Measurements from ENCODE around the gene FABP3. TPM values are rescaled to one million over a fixed set of nuclear protein-coding genes. Genes with fewer than 3 reads are reported as not detected.

The FABP3 gene
- total and polyA plus RNA-seq, 2 donors (not counting 1 experiment from before 2014, with no cell fraction given), result 275 to 554 TPM

DNA sequence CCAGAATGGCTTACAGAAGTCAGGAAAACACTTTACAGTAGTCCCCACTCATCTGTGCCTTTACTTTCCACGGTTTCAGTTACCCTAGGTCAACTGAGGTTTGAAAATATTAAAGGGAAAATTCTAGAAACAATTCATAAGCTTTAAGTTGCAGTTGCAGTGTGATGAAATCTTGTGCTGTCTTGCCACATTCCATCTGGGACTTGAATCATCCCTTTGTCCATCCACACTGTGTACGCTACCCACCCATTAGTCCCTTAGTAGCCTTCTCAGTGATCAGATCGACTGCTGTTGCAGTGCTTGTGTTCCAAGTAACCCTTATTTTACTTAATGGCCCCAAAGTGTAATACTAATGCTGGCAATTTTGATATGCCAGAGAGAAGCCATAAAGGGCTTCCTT lies 45.5 kb downstream of the FABP3 start:
- Histone ChIP-seq H3K9ac (ENCODE audit: insufficient read depth, low read length) (no peak overlapping the region), H3K4me2 (ENCODE audit: extremely low read depth, insufficient read depth, low read length) (no peak overlapping the region), H4K20me1 (ENCODE audit: control insufficient read depth, extremely low read depth, insufficient read depth, low read length) (no peaks in the 10 kb centered on the region), H3K36me3 (ENCODE audit: control insufficient read depth, insufficient read depth, low read length) (peaks cover 2% of the 10 kb centered on the region), H3K9me3 (ENCODE audit: control insufficient read depth, insufficient read depth, low read depth, low read length) (no peaks in the 10 kb centered on the region), H3K4me3 (replicated peaks in 1 of 4; ENCODE audit: control extremely low read depth in 1 of 4, insufficient read depth in 1 of 4, low read depth in 3 of 4, low read length in 4 of 4) (no peak overlapping the region), H3K27ac (ENCODE audit: insufficient read depth, low read length) (no peak overlapping the region), H2AFZ (ENCODE audit: low read length) (no peak overlapping the region), H3K4me1 (ENCODE audit: control insufficient read depth, extremely low read depth, insufficient read depth, low read length) (no peaks in the 10 kb centered on the region), H3K79me2 (ENCODE audit: control insufficient read depth, insufficient read depth, low read length) (no peaks in the 10 kb centered on the region), H3K27me3 (ENCODE audit: control insufficient read depth, insufficient read depth, low read length) (no peaks in the 10 kb centered on the region)
- no peak for TF ChIP-seq EZH2 (IDR thresholded peaks at IDR 0.05; ENCODE audit: low read length, missing control alignments)
- TF ChIP-seq, protein P1, sequence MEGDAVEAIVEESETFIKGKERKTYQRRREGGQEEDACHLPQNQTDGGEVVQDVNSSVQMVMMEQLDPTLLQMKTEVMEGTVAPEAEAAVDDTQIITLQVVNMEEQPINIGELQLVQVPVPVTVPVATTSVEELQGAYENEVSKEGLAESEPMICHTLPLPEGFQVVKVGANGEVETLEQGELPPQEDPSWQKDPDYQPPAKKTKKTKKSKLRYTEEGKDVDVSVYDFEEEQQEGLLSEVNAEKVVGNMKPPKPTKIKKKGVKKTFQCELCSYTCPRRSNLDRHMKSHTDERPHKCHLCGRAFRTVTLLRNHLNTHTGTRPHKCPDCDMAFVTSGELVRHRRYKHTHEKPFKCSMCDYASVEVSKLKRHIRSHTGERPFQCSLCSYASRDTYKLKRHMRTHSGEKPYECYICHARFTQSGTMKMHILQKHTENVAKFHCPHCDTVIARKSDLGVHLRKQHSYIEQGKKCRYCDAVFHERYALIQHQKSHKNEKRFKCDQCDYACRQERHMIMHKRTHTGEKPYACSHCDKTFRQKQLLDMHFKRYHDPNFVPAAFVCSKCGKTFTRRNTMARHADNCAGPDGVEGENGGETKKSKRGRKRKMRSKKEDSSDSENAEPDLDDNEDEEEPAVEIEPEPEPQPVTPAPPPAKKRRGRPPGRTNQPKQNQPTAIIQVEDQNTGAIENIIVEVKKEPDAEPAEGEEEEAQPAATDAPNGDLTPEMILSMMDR (conservative IDR thresholded peaks at IDR 0.05 in 1 of 2, IDR thresholded peaks at IDR 0.05 in 1 of 2; ENCODE audit: low read depth in 1 of 2, low read length in 2 of 2), result no peak
- peak; percentile 3 to 46 for DNase-seq (ENCODE audit: low read depth in 2 of 2)

DNA sequence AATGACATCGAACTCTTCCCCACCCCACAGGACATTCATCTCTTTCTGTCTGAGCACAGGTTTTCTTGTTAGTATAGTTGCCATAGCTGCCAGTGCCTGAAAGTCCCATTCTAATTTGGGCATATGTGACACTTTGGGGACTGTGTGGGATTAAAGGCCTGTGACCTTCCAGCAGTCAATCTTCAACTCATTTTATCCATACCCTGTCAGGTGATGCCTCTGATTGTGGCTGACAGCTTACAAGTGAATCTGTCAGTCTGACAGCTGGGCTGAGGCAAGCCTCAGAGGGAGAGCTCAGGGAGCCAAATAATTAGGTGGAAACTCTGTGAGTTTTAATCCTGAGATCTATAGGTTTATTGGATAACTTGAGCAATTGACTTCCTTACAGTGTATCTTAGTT lies 46.4 kb downstream of the FABP3 start:
- no peak overlapping the region for H3K9ac ChIP-seq (ENCODE audit: insufficient read depth, low read length)
- TF ChIP-seq EZH2 (IDR thresholded peaks at IDR 0.05; ENCODE audit: low read length, missing control alignments), result no peak
- TF ChIP-seq, protein P1 (conservative IDR thresholded peaks at IDR 0.05 in 1 of 2, IDR thresholded peaks at IDR 0.05 in 1 of 2; ENCODE audit: low read depth in 1 of 2, low read length in 2 of 2), result no peak
- no peaks in the 10 kb centered on the region for H3K4me1 ChIP-seq (ENCODE audit: control insufficient read depth, extremely low read depth, insufficient read depth, low read length)
- no peak overlapping the region for H3K27ac ChIP-seq (ENCODE audit: insufficient read depth, low read length)
- no peak overlapping the region for H3K4me2 ChIP-seq (ENCODE audit: extremely low read depth, insufficient read depth, low read length)
- no peaks in the 10 kb centered on the region for H3K79me2 ChIP-seq (ENCODE audit: control insufficient read depth, insufficient read depth, low read length)
- no peak overlapping the region for H3K4me3 ChIP-seq (replicated peaks in 1 of 4; ENCODE audit: control extremely low read depth in 1 of 4, insufficient read depth in 1 of 4, low read depth in 3 of 4, low read length in 4 of 4)
- H2AFZ ChIP-seq (ENCODE audit: low read length), result no peak overlapping the region
- no peaks in the 10 kb centered on the region for H3K9me3 ChIP-seq (ENCODE audit: control insufficient read depth, insufficient read depth, low read depth, low read length)
- no peaks in the 10 kb centered on the region for H4K20me1 ChIP-seq (ENCODE audit: control insufficient read depth, extremely low read depth, insufficient read depth, low read length)
- DNase-seq (ENCODE audit: low read depth in 2 of 2), result no peak
- peaks cover 2% of the 10 kb centered on the region for H3K36me3 ChIP-seq (ENCODE audit: control insufficient read depth, insufficient read depth, low read length)
- H3K27me3 ChIP-seq (ENCODE audit: control insufficient read depth, insufficient read depth, low read length), result no peaks in the 10 kb centered on the region

DNA sequence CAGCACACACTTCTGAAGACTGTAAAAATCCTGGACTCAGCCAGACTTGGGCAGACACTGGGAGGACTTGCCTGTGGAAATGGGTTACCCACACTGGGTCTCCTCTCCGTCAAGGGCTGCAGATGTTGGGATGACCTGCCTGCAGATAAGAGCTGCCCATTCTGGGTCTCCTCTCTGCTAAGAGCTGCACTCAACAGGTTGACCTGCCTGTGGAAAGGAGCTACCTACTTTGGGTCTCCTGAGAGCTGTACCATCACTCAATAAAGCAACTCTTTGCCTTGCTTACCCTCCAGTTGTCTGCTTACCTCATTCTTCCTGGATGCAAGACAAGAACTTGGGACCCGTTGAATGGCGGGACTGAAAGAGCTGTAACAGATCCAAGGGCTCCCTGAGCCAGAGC lies 47.9 kb downstream of the FABP3 start:
- no peak overlapping the region for H3K4me2 ChIP-seq (ENCODE audit: extremely low read depth, insufficient read depth, low read length)
- H3K4me3 ChIP-seq (replicated peaks in 1 of 4; ENCODE audit: control extremely low read depth in 1 of 4, insufficient read depth in 1 of 4, low read depth in 3 of 4, low read length in 4 of 4), result no peak overlapping the region
- DNase-seq (ENCODE audit: low read depth in 2 of 2), result no peak
- H2AFZ ChIP-seq (ENCODE audit: low read length), result no peak overlapping the region
- no peaks in the 10 kb centered on the region for H3K9me3 ChIP-seq (ENCODE audit: control insufficient read depth, insufficient read depth, low read depth, low read length)
- no peaks in the 10 kb centered on the region for H3K4me1 ChIP-seq (ENCODE audit: control insufficient read depth, extremely low read depth, insufficient read depth, low read length)
- H3K27ac ChIP-seq (ENCODE audit: insufficient read depth, low read length), result no peak overlapping the region
- no peaks in the 10 kb centered on the region for H4K20me1 ChIP-seq (ENCODE audit: control insufficient read depth, extremely low read depth, insufficient read depth, low read length)
- TF ChIP-seq, protein P1 (conservative IDR thresholded peaks at IDR 0.05 in 1 of 2, IDR thresholded peaks at IDR 0.05 in 1 of 2; ENCODE audit: low read depth in 1 of 2, low read length in 2 of 2), result no peak
- TF ChIP-seq EZH2 (IDR thresholded peaks at IDR 0.05; ENCODE audit: low read length, missing control alignments), result no peak
- H3K27me3 ChIP-seq (ENCODE audit: control insufficient read depth, insufficient read depth, low read length), result no peaks in the 10 kb centered on the region
- H3K79me2 ChIP-seq (ENCODE audit: control insufficient read depth, insufficient read depth, low read length), result no peaks in the 10 kb centered on the region
- H3K36me3 ChIP-seq (ENCODE audit: control insufficient read depth, insufficient read depth, low read length), result peaks cover 2% of the 10 kb centered on the region
- no peak overlapping the region for H3K9ac ChIP-seq (ENCODE audit: insufficient read depth, low read length)

All from fibroblast of lung (primary cell).